Fibroblast of lung (primary cell): Measurements from ENCODE around the gene TLL2.

Experiments used
- CTCF ChIP-seq, 2 donors: IDR thresholded peaks in 1 of 2; conservative IDR thresholded peaks in 1 of 2; 1 replicate in 1 of 2; 2 replicates in 1 of 2; pipeline ENCODE4 v1.5.1; 2011 to 2012; ENCODE audit warnings: low read length in 2 of 2, control low read depth in 1 of 2, inconsistent platforms in 1 of 2, low read depth in 1 of 2, mild to moderate bottlenecking in 1 of 2
- EZH2 ChIP-seq: IDR thresholded peaks from 2 replicates; pipeline ENCODE4 v1.5.1; 2012; ENCODE audit warnings: low read length, control low read depth, mild to moderate bottlenecking; ENCODE audit errors: missing control alignments

GRCh38 chr10:96368971-96369370, 144.8 kb downstream of the TLL2 start:
- TF ChIP-seq CTCF (conservative IDR thresholded peaks at IDR 0.05 in 1 of 2, IDR thresholded peaks at IDR 0.05 in 1 of 2; ENCODE audit: low read depth in 1 of 2, low read length in 2 of 2): no peak
- no peak for TF ChIP-seq EZH2
